Anterior cingulate cortex (tissue), 58 donors: Measurements from ENCODE around the gene HAO1.
"Not testable (repeated sequence)": the region's sequence is repeated elsewhere in the genome, so short reads cannot be mapped to it uniquely, and the experiment has no call there.

Source experiments
- DNase-seq, 58 donors: peaks; one replicate each; lab custom pipeline; 2025; lab: John Stamatoyannopoulos, UW

HAO1 gene

GRCh38 chr20:7859356-7859802, 80.9 kb downstream of the HAO1 start:
- DNase-seq, result peak in 7 of 58 donors; percentile 2 to 29 (median 6)

- DNase-seq, result no peak
These were observed 81.5 kb downstream of the HAO1 start for GRCh38 chr20:7858734-7859250.

GRCh38 chr20:7856756-7857155, 83.5 kb downstream of the HAO1 start:
- DNase-seq, result no peak

- DNase-seq, result no peak
These were observed 84.7 kb downstream of the HAO1 start for GRCh38 chr20:7855545-7855944.

GRCh38 chr20:7853493-7853892, 86.8 kb downstream of the HAO1 start:
- no peak for DNase-seq

GRCh38 chr20:7850775-7851490, 89.3 kb downstream of the HAO1 start:
- DNase-seq, result no peak

- no peak for DNase-seq
These were observed 90.6 kb downstream of the HAO1 start for GRCh38 chr20:7849675-7850074.

- DNase-seq, result no peak
These were observed 91.9 kb downstream of the HAO1 start for GRCh38 chr20:7848351-7848750.

- DNase-seq, result peak in 1 of 58 donors; percentile 4
These were observed 96.6 kb downstream of the HAO1 start for GRCh38 chr20:7843613-7844012.

GRCh38 chr20:7841971-7842310, 98.3 kb downstream of the HAO1 start:
- peak in 2 of 58 donors; percentile 4 to 22 for DNase-seq

- DNase-seq, result no peak
These were observed 98.8 kb downstream of the HAO1 start for GRCh38 chr20:7841291-7841970.

GRCh38 chr20:7836076-7836475, 104.2 kb downstream of the HAO1 start:
- no peak for DNase-seq

GRCh38 chr20:7834441-7834840, 105.8 kb downstream of the HAO1 start:
- DNase-seq, result not testable (repeated sequence)
